K562 (cell line): ENCODE measurements around the gene RPP14. TPM values are rescaled to one million over a fixed set of nuclear protein-coding genes. Genes with fewer than 3 reads are reported as not detected.

Experiments
- CSDE1 ChIP-seq, 2 experiments: fragments of 450-650 bp; IDR thresholded peaks; 2 replicates each; pipeline ENCODE4 v1.6.1; 2016; ENCODE audit warnings: mild to moderate bottlenecking in 1 of 2
- DEAF1 ChIP-seq: fragments of 450-650 bp; formaldehyde crosslinking; IDR thresholded peaks from 2 replicates; pipeline ENCODE4 v1.4.0; 2020; ENCODE audit warnings: mild to moderate bottlenecking, moderate library complexity
- GMEB1 ChIP-seq: fragments of 250-450 bp; sonication (Bioruptor Pico); IDR thresholded peaks from 2 replicates; pipeline ENCODE4 v1.4.0; 2020; ENCODE audit warnings: mild to moderate bottlenecking
- NFIC ChIP-seq: fragments of 450-650 bp; IDR thresholded peaks from 2 replicates; pipeline ENCODE4 v1.6.1; 2017; ENCODE audit warnings: mild to moderate bottlenecking, inconsistent platforms
- NFYB ChIP-seq: IDR thresholded peaks from 2 replicates; pipeline ENCODE4 v1.6.1; 2011; ENCODE audit warnings: mild to moderate bottlenecking, moderate library complexity; ENCODE audit not compliant: insufficient read length; ENCODE audit errors: extremely low read depth
- NR1H2 ChIP-seq: sonication (generic); formaldehyde crosslinking; IDR thresholded peaks from 2 replicates; pipeline ENCODE4 v1.4.0; 2020; ENCODE audit warnings: mild to moderate bottlenecking, missing genetic modification reagents
- PCBP1 ChIP-seq: fragments of 200-400 bp; formaldehyde crosslinking; IDR thresholded peaks from 2 replicates; pipeline ENCODE4 v1.6.1; 2018; ENCODE audit warnings: mild to moderate bottlenecking, low read depth, low read length; ENCODE audit not compliant: poor library complexity, severe bottlenecking
- SP1 ChIP-seq: sonication (generic); formaldehyde crosslinking; IDR thresholded peaks from 2 replicates; pipeline ENCODE4 v1.8.1; 2022; ENCODE audit warnings: mild to moderate bottlenecking, missing genetic modification reagents
- TEAD2 ChIP-seq: fragments of 450-650 bp; IDR thresholded peaks from 2 replicates; pipeline ENCODE4 v1.6.1; 2016; ENCODE audit warnings: missing genetic modification characterization, control low read depth, missing compliant biosample characterization
- ZBTB49 ChIP-seq: sonication (generic); formaldehyde crosslinking; IDR thresholded peaks from 2 replicates; pipeline ENCODE4 v1.8.0; 2022; ENCODE audit warnings: missing genetic modification reagents, mild to moderate bottlenecking, borderline replicate concordance
- ZFPM2 ChIP-seq: fragments of 250-450 bp; sonication (Bioruptor Pico); IDR thresholded peaks from 2 replicates; pipeline ENCODE4 v1.5.1; 2022; ENCODE audit warnings: mild to moderate bottlenecking
- ZKSCAN8 ChIP-seq: fragments of 200-800 bp; sonication (Bioruptor generic); IDR thresholded peaks from 2 replicates; pipeline ENCODE4 v1.6.1; 2016; ENCODE audit warnings: missing genetic modification characterization, missing compliant biosample characterization
- polyA plus RNA-seq, 8 experiments: library from polyadenylated mRNA; depleted of rRNA in 4 of 8; stranded (reverse) in 5 of 8; unstranded in 3 of 8; fragments of >200 nt; fragmentation: Nextera tagmentation in 2 of 8; fragmentation: Illumina TruSeq in 1 of 8; extraction: Ambion mirVana in 2 of 8; extraction: Trizol in 1 of 8; gene quantifications; 2 replicates each; pipeline versions ENCODE4 v1.2.1 to v1.2.3, GENCODE V29; 2011 to 2014; ENCODE audit warnings: inconsistent platforms in 1 of 8, missing spikeins in 1 of 8
- total RNA-seq, 7 experiments: library from RNA; depleted of rRNA in 6 of 7; stranded (reverse); fragments of >200 nt in 6 of 7; fragmentation: Illumina TruSeq in 2 of 7; extraction: Trizol in 2 of 7; gene quantifications; 2 replicates each; pipeline versions ENCODE4 v1.2.1 to v1.2.3, GENCODE V29; 2011 to 2021; ENCODE audit warnings: low replicate concordance in 1 of 7
- TF ChIP-seq, protein P1 (sequence below), 2 experiments: IDR thresholded peaks; 2 replicates each; pipeline ENCODE4 v1.6.1; 2012; ENCODE audit warnings: improper control_type of control experiment in 2 of 2, low read depth in 2 of 2, low read length in 2 of 2, borderline replicate concordance in 1 of 2
- TF ChIP-seq, protein P2 (sequence below): fragments of 450-650 bp; IDR thresholded peaks from 2 replicates; pipeline ENCODE4 v1.6.1; 2018; ENCODE audit not compliant: partially characterized antibody

The RPP14 gene
- total and polyA plus RNA-seq, 9 of the 15 experiments (the other 6 are each of a cell fraction or from before 2014, with no cell fraction given), result 13.5 to 20.8 (median 15.4) TPM

GRCh38 chr3:58305882-58306711 lies at the start of gene RPP14, which contains the start of gene HTD2 (continued):
- TF ChIP-seq, protein P1, sequence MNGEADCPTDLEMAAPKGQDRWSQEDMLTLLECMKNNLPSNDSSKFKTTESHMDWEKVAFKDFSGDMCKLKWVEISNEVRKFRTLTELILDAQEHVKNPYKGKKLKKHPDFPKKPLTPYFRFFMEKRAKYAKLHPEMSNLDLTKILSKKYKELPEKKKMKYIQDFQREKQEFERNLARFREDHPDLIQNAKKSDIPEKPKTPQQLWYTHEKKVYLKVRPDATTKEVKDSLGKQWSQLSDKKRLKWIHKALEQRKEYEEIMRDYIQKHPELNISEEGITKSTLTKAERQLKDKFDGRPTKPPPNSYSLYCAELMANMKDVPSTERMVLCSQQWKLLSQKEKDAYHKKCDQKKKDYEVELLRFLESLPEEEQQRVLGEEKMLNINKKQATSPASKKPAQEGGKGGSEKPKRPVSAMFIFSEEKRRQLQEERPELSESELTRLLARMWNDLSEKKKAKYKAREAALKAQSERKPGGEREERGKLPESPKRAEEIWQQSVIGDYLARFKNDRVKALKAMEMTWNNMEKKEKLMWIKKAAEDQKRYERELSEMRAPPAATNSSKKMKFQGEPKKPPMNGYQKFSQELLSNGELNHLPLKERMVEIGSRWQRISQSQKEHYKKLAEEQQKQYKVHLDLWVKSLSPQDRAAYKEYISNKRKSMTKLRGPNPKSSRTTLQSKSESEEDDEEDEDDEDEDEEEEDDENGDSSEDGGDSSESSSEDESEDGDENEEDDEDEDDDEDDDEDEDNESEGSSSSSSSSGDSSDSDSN (IDR thresholded peaks at IDR 0.05; ENCODE audit: borderline replicate concordance in 1 of 2, low read depth in 2 of 2, low read length in 2 of 2), result 0 out of 4 replicates have a peak, but pooled peaks of 1 of the 2 experiments have one; percentile 24
- TF ChIP-seq GMEB1 (CRISPR knock-in tag) (peak; percentile 92), SP1 (CRISPR knock-in tag) (peak; percentile 76; the same call in 1 of the 2 replicates), TEAD2 (tag) (no peak), PCBP1 (peak; percentile 30), NFIC (peak; percentile 56), NR1H2 (0 out of 2 replicates have a peak, but pooled peaks have one; percentile 16), ZKSCAN8 (CRISPR knock-in tag) (no peak), ZBTB49 (CRISPR knock-in tag) (no peak), DEAF1 (CRISPR knock-in tag) (no peak), CSDE1 (IDR thresholded peaks at IDR 0.05) (peak in 1 of 2 experiments; percentile 67; a peak in 2 of 4 replicates), ZFPM2 (CRISPR knock-in tag) (no peak), NFYB (no peak)
- TF ChIP-seq, protein P2, sequence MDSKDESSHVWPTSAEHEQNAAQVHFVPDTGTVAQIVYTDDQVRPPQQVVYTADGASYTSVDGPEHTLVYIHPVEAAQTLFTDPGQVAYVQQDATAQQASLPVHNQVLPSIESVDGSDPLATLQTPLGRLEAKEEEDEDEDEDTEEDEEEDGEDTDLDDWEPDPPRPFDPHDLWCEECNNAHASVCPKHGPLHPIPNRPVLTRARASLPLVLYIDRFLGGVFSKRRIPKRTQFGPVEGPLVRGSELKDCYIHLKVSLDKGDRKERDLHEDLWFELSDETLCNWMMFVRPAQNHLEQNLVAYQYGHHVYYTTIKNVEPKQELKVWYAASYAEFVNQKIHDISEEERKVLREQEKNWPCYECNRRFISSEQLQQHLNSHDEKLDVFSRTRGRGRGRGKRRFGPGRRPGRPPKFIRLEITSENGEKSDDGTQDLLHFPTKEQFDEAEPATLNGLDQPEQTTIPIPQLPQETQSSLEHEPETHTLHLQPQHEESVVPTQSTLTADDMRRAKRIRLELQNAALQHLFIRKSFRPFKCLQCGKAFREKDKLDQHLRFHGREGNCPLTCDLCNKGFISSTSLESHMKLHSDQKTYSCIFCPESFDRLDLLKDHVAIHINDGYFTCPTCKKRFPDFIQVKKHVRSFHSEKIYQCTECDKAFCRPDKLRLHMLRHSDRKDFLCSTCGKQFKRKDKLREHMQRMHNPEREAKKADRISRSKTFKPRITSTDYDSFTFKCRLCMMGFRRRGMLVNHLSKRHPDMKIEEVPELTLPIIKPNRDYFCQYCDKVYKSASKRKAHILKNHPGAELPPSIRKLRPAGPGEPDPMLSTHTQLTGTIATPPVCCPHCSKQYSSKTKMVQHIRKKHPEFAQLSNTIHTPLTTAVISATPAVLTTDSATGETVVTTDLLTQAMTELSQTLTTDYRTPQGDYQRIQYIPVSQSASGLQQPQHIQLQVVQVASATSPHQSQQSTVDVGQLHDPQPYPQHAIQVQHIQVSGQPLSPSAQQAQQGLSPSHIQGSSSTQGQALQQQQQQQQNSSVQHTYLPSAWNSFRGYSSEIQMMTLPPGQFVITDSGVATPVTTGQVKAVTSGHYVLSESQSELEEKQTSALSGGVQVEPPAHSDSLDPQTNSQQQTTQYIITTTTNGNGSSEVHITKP, result peak; percentile 60
